ENCODE data around the gene LPCAT1.

DNA sequence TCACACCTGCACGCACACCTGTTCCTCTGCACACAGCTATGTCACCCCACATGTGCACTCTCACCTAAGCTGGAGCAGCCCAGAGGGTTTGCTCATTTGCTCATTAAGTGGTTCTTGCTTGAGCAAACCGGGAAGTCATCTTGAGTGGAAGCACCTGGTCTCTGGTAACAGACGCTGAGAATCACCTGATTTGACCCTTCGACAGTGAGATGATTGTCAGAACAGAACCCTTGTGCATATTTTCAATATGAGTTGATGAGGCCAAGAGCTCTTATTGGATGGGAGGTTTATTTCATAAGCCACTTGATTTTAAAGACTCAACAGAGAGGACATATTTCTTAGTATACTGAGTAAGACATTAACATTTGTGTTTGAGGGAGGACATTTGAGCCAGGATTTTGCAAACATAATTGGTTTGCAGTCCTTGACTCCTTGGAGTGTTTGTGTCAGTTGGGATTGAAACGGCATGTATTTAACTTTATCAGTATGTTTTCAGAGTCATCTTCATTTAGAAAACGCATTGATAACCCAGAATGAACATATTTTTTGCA is 22.1 kb upstream of the LPCAT1 start:
- TF ChIP-seq EP300 (IDR thresholded peaks at IDR 0.05) (no peak), POLR2A (IDR thresholded peaks at IDR 0.05) (no peak)
- TF ChIP-seq, protein P1, sequence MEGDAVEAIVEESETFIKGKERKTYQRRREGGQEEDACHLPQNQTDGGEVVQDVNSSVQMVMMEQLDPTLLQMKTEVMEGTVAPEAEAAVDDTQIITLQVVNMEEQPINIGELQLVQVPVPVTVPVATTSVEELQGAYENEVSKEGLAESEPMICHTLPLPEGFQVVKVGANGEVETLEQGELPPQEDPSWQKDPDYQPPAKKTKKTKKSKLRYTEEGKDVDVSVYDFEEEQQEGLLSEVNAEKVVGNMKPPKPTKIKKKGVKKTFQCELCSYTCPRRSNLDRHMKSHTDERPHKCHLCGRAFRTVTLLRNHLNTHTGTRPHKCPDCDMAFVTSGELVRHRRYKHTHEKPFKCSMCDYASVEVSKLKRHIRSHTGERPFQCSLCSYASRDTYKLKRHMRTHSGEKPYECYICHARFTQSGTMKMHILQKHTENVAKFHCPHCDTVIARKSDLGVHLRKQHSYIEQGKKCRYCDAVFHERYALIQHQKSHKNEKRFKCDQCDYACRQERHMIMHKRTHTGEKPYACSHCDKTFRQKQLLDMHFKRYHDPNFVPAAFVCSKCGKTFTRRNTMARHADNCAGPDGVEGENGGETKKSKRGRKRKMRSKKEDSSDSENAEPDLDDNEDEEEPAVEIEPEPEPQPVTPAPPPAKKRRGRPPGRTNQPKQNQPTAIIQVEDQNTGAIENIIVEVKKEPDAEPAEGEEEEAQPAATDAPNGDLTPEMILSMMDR (IDR thresholded peaks at IDR 0.05) = no peak

All from tibial nerve (tissue), 4 donors.